Sigmoid colon (tissue), 4 donors: ENCODE results near the gene CD44.

ENCODE experiments used
- CTCF ChIP-seq, 4 experiments: fragments of 450-650 bp in 3 of 4; fragments of 200-600 bp in 1 of 4; IDR thresholded peaks; one replicate each; pipeline ENCODE4 v1.5.1; 2016 to 2019; ENCODE audit warnings: antibody characterized with exemption in 4 of 4, mild to moderate bottlenecking in 3 of 4, moderate library complexity in 2 of 4
- EP300 ChIP-seq, 4 donors: sonication (generic); formaldehyde crosslinking; IDR thresholded peaks; one replicate each; pipeline ENCODE4 v1.6.1; 2017; ENCODE audit warnings: antibody characterized with exemption in 4 of 4
- POLR2A ChIP-seq, 2 donors: fragments of 450-650 bp; IDR thresholded peaks; one replicate each; pipeline ENCODE4 v1.6.1; 2016; ENCODE audit warnings: antibody characterized with exemption in 2 of 2, mild to moderate bottlenecking in 2 of 2, moderate library complexity in 2 of 2
- POLR2AphosphoS5 ChIP-seq, 4 donors: sonication (generic); formaldehyde crosslinking; IDR thresholded peaks; one replicate each; pipeline ENCODE4 v1.6.1; 2017; ENCODE audit warnings: antibody characterized with exemption in 4 of 4

- TF ChIP-seq CTCF (IDR thresholded peaks at IDR 0.05) = no peak
- no peak for TF ChIP-seq POLR2A (IDR thresholded peaks at IDR 0.05)
- no peak for TF ChIP-seq EP300 (IDR thresholded peaks at IDR 0.05)
- no peak for TF ChIP-seq POLR2AphosphoS5 (IDR thresholded peaks at IDR 0.05)
Observed at GRCh38 chr11:35169112-35169511, 30.1 kb downstream of the CD44 start.
